Stimulated activated CD4-positive, alpha-beta T cell treated with anti-CD3 and anti-CD28 coated beads, Interleukin-4, amount 100 ng/mL, for 1 hour (primary cell): Measurements from ENCODE around the gene NHSL1.
A peak's percentile ranks its signal among the peaks of the same experiment; 100 is the strongest.
"Not testable (repeated sequence)": the region's sequence is repeated elsewhere in the genome, so short reads cannot be mapped to it uniquely, and the experiment has no call there.

ENCODE experiments used
- DNase-seq: peaks from one replicate; pipeline ENCODE4 v3.0.0-alpha.2; 2020

Gene NHSL1

GRCh38 chr6:138454981-138455706, 44.1 kb downstream of the NHSL1 start:
- DNase-seq = peak; percentile 53

- DNase-seq = no peak
Measured at GRCh38 chr6:138451043-138451442, 48.3 kb downstream of the NHSL1 start.

GRCh38 chr6:138450445-138450844, 48.8 kb downstream of the NHSL1 start:
- DNase-seq = no peak

- no peak for DNase-seq
Measured at GRCh38 chr6:138446821-138447220, 52.5 kb downstream of the NHSL1 start.

- DNase-seq = no peak
Measured at GRCh38 chr6:138443979-138444378, 55.3 kb downstream of the NHSL1 start.

GRCh38 chr6:138442663-138443062, 56.6 kb downstream of the NHSL1 start:
- DNase-seq = no peak

- no peak for DNase-seq
Measured at GRCh38 chr6:138441965-138442364, 57.3 kb downstream of the NHSL1 start.

GRCh38 chr6:138440758-138441357, 58.4 kb downstream of the NHSL1 start:
- DNase-seq = no peak

- DNase-seq = no peak
Measured at GRCh38 chr6:138440296-138440695, 59.0 kb downstream of the NHSL1 start.

- no peak for DNase-seq
Measured at GRCh38 chr6:138439546-138439945, 59.7 kb downstream of the NHSL1 start.

GRCh38 chr6:138434925-138435324, 64.4 kb downstream of the NHSL1 start:
- no peak for DNase-seq

GRCh38 chr6:138434096-138434495, 65.2 kb downstream of the NHSL1 start:
- DNase-seq = no peak

GRCh38 chr6:138432063-138432356, 67.3 kb downstream of the NHSL1 start:
- no peak for DNase-seq

GRCh38 chr6:138431256-138432062, 67.8 kb downstream of the NHSL1 start:
- DNase-seq = no peak

- no peak for DNase-seq
Measured at GRCh38 chr6:138430361-138431145, 68.7 kb downstream of the NHSL1 start.

GRCh38 chr6:138429761-138430160, 69.5 kb downstream of the NHSL1 start:
- DNase-seq = no peak

GRCh38 chr6:138428944-138429598, 70.2 kb downstream of the NHSL1 start:
- no peak for DNase-seq

GRCh38 chr6:138427701-138428100, 71.6 kb downstream of the NHSL1 start:
- DNase-seq = no peak

- DNase-seq = no peak
Measured at GRCh38 chr6:138426500-138427123, 72.7 kb downstream of the NHSL1 start.

- DNase-seq = not testable (repeated sequence)
Measured at GRCh38 chr6:138425256-138425655, 74.0 kb downstream of the NHSL1 start.

- DNase-seq = no peak
Measured at GRCh38 chr6:138424004-138424904, 75.0 kb downstream of the NHSL1 start.
